ENCODE results near the gene DNAJB6. TPM values are rescaled to one million over a fixed set of nuclear protein-coding genes. Genes with fewer than 3 reads are reported as not detected.

The DNAJB6 gene
- total and polyA plus RNA-seq, 2 of the 4 experiments (the other 2 are of a cell fraction) = 93.4 to 165 TPM

DNA sequence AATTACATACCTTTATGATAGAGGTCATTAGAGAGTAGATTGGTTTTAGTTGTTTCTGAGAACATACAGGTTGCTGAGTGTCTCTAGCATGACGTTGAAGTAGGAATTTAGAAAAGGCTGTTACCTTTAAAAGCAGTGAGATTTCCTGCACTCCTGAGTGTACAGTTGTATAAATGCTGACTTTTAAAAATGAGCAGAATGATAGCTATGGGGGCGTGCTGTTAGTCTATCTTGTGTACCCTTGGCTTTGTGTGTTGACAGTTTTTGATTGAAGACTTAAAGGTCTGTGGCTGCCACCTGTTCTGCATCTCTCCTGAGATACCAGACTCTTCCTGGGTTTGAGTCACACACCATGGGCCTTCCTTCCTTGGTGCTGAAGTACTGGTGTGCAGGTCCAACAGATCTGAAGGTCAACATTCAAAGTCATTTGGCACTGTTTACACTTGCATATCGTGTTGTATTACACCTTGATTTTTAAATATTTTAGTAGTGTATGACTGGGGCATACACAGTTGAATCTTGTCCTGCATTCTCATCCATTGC is 23.8 kb downstream of the DNAJB6 start:
- BruUV-seq (replicated peaks) = no TSS peak
- intact Hi-C loops (cut with micrococcal nuclease) = no loop called here
- Histone ChIP-seq H3K79me1 (ENCODE audit: low read depth in 1 of 2, low read length in 2 of 2) (peaks cover 9 to 88% of the 10 kb centered on the region in 2 experiments), H2AFZ (replicated peaks; ENCODE audit: low read length, poor library complexity) (no peak overlapping the region), H4K20me1 (ENCODE audit: insufficient read depth, low read length) (peaks cover 99% of the 10 kb centered on the region), H3K27ac (ENCODE audit: insufficient read depth, low read length) (no peak overlapping the region), H3K4me1 (ENCODE audit: control insufficient read depth, insufficient read depth, low read length) (peaks cover 17% of the 10 kb centered on the region), H3K18ac (ENCODE audit: low read depth, low read length) (no peak overlapping the region), H3K36me3 (ENCODE audit: control insufficient read depth, insufficient read depth, low read length) (peaks cover 47% of the 10 kb centered on the region), H4K91ac (ENCODE audit: insufficient read depth, low read depth, low read length) (no peak overlapping the region), H3K14ac (replicated peaks; ENCODE audit: low read depth, low read length) (no peak overlapping the region), H3K23ac (ENCODE audit: low read depth, low read length) (no peak overlapping the region), H2AK5ac (ENCODE audit: low read depth, low read length) (no peak overlapping the region), H4K5ac (ENCODE audit: low read depth, low read length) (no peak overlapping the region), H2BK5ac (ENCODE audit: low read depth, low read length, poor library complexity, severe bottlenecking) (no peak overlapping the region), H3K4ac (ENCODE audit: low read depth, low read length) (no peak overlapping the region), H2BK120ac (ENCODE audit: low read depth, low read length) (no peak overlapping the region), H3K27me3 (ENCODE audit: control insufficient read depth, insufficient read depth, low read length) (no peaks in the 10 kb centered on the region), H3K4me3 (ENCODE audit: insufficient read depth, low read depth, low read length) (no peak overlapping the region), H3K56ac (ENCODE audit: extremely low read depth, insufficient read depth, low read length) (no peak overlapping the region), H2BK15ac (ENCODE audit: low read depth, low read length) (no peak overlapping the region), H3K9me3 (ENCODE audit: control insufficient read depth, insufficient read depth, low read length) (no peaks in the 10 kb centered on the region), H4K8ac (ENCODE audit: low read depth in 2 of 2, low read length in 2 of 2) (no peak overlapping the region), H2BK20ac (ENCODE audit: low read depth, low read length) (no peak overlapping the region), H3K9ac (ENCODE audit: low read depth, low read length) (no peak overlapping the region), H3K9me1 (ENCODE audit: insufficient read depth, low read length) (peaks cover 36% of the 10 kb centered on the region), H3K4me2 (ENCODE audit: low read depth, low read length) (no peak overlapping the region), H2AK9ac (replicated peaks; ENCODE audit: low read depth, low read length, poor library complexity) (no peak overlapping the region)
- no peak for DNase-seq
- WGBS, 2 experiments (ENCODE audit: extremely low coverage in 2 of 2, insufficient read length in 1 of 2) = 67% methylated on average over 1 of the region's 3 CpGs; no CpG with 5 or more reads in 1 of the 2 experiments
- in situ Hi-C loops (cut with MboI; ENCODE audit: low sequenced_read_pairs) = no loop called here
- TF ChIP-seq MAFK (IDR thresholded peaks at IDR 0.05; ENCODE audit: low read depth, low read length) (no peak), RAD21 (IDR thresholded peaks at IDR 0.05; ENCODE audit: low read length) (no peak), SMC3 (IDR thresholded peaks at IDR 0.05; ENCODE audit: low read depth, low read length) (no peak), RFX5 (IDR thresholded peaks at IDR 0.05; ENCODE audit: low read depth, low read length) (no peak), MXI1 (IDR thresholded peaks at IDR 0.05; ENCODE audit: borderline replicate concordance, low read depth, low read length) (no peak), MAZ (IDR thresholded peaks at IDR 0.05; ENCODE audit: borderline replicate concordance, low read depth, low read length) (no peak)
- ChIA-PET POLR2A (ENCODE audit: unreplicated experiment) (no interaction called here), CTCF (no interaction called here)
- dilution Hi-C loops (cut with HindIII; ENCODE audit: low sequenced_read_pairs, unreplicated experiment) = no loop called here
- no peak for ATAC-seq (ENCODE audit: low read depth)

Data from IMR-90 (cell line).